Brain microvascular endothelial cell (primary cell): ENCODE results near the gene MARCHF6.

ENCODE experiments used
- DNase-seq: peaks from one replicate; pipeline ENCODE4 v3.0.0-alpha.2; 2020
- H3K27ac ChIP-seq: fragments of 250-450 bp; sonication (Bioruptor Pico); 2 replicates; pipeline ENCODE4 v1.5.1; 2020; ENCODE audit warnings: mild to moderate bottlenecking, moderate library complexity
- H3K27me3 ChIP-seq: fragments of 250-450 bp; sonication (Bioruptor Pico); replicated peaks from 2 replicates; pipeline ENCODE4 v1.5.1; 2020; ENCODE audit warnings: mild to moderate bottlenecking
- H3K36me3 ChIP-seq: fragments of 250-450 bp; sonication (Bioruptor Pico); replicated peaks from 2 replicates; pipeline ENCODE4 v1.5.1; 2020; ENCODE audit warnings: mild to moderate bottlenecking
- H3K4me3 ChIP-seq: 2 replicates; pipeline ENCODE4 v1.5.1; 2011; ENCODE audit warnings: low read depth, mild to moderate bottlenecking, control low read depth, low read length, moderate library complexity
- in situ Hi-C: cut with HindIII; loops from 2 replicates; pipeline ENCODE4 v1.10.0; 2017; ENCODE audit warnings: low sequenced_read_pairs, low pct_ligation_motif_present
- TF ChIP-seq, protein P1 (sequence below): IDR thresholded peaks from 2 replicates; pipeline ENCODE4 v1.5.1; 2011; ENCODE audit warnings: low read depth, mild to moderate bottlenecking, moderate library complexity, low read length, control low read depth, inconsistent platforms; ENCODE audit errors: missing control alignments

The MARCHF6 gene

GRCh38 chr5:10351919-10352318 is 1.6 kb upstream of the MARCHF6 start:
- no peak overlapping the region for H3K4me3 ChIP-seq
- TF ChIP-seq, protein P1, sequence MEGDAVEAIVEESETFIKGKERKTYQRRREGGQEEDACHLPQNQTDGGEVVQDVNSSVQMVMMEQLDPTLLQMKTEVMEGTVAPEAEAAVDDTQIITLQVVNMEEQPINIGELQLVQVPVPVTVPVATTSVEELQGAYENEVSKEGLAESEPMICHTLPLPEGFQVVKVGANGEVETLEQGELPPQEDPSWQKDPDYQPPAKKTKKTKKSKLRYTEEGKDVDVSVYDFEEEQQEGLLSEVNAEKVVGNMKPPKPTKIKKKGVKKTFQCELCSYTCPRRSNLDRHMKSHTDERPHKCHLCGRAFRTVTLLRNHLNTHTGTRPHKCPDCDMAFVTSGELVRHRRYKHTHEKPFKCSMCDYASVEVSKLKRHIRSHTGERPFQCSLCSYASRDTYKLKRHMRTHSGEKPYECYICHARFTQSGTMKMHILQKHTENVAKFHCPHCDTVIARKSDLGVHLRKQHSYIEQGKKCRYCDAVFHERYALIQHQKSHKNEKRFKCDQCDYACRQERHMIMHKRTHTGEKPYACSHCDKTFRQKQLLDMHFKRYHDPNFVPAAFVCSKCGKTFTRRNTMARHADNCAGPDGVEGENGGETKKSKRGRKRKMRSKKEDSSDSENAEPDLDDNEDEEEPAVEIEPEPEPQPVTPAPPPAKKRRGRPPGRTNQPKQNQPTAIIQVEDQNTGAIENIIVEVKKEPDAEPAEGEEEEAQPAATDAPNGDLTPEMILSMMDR: no peak
- no peak for DNase-seq
- no peaks in the 10 kb centered on the region for H3K27me3 ChIP-seq
- H3K27ac ChIP-seq: no peak overlapping the region
- in situ Hi-C loops: no loop called here
- H3K36me3 ChIP-seq: no peaks in the 10 kb centered on the region

GRCh38 chr5:10352430-10353240 is 860 bp upstream of the MARCHF6 start:
- no peaks in the 10 kb centered on the region for H3K36me3 ChIP-seq
- TF ChIP-seq, protein P1: no peak
- in situ Hi-C loops: no loop called here
- DNase-seq: peak; percentile 36
- H3K4me3 ChIP-seq: peak overlapping the region; percentile 84
- no peaks in the 10 kb centered on the region for H3K27me3 ChIP-seq
- H3K27ac ChIP-seq: peak overlapping the region; percentile 93

DNA sequence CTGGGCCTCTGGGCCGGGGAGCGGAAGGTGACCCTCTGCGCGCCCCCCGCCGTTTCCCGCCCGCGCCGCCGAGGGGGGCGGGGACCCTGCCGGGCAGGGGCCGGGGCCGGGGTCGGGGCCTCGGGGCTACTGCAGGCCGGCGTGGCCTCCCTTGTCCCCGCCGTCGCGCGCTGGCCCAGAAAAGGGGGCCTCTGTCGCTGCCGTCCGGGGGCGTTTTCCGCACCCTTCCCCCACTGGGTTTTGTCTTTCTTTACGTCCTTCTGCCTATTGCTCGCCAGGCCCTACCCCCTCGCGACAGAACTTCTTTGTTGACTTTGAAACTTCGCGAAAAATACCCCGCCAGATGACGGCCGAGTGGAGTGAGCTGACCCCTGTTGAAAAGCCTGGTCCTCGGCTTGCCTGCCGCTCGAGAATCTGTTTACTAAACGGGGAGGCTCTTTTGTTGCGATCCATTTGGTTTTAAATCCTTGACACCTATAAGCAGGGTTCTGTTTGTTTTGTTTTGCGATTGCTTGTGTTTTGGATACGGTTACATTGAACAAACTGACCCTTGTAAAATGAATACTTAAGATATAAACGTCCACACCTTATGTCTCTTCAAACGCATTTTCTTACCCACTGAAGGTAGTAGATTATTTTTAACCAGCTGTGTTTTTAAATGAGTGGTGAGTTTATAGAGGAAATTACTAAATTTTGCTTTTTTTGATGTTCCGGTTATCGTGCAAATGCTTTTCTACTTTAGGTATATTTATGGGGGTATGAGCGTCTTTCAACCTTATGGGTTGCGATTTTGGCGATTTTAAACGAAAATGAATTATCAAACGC is 765 bp downstream of the MARCHF6 start:
- no peaks in the 10 kb centered on the region for H3K36me3 ChIP-seq
- in situ Hi-C loops: no loop called here
- TF ChIP-seq, protein P1: peak; percentile 5
- no peaks in the 10 kb centered on the region for H3K27me3 ChIP-seq
- peak overlapping the region; percentile 93 for H3K27ac ChIP-seq
- H3K4me3 ChIP-seq: peak overlapping the region; percentile 84
- peak; percentile 41 for DNase-seq

GRCh38 chr5:10355071-10355889 is 1.8 kb downstream of the MARCHF6 start:
- peak; percentile 19 for DNase-seq
- Histone ChIP-seq H3K27me3 (no peaks in the 10 kb centered on the region), H3K27ac (peak overlapping the region; percentile 93), H3K4me3 (peak overlapping the region; percentile 84), H3K36me3 (no peaks in the 10 kb centered on the region)
- TF ChIP-seq, protein P1: no peak
- in situ Hi-C loops: no loop called here

DNA sequence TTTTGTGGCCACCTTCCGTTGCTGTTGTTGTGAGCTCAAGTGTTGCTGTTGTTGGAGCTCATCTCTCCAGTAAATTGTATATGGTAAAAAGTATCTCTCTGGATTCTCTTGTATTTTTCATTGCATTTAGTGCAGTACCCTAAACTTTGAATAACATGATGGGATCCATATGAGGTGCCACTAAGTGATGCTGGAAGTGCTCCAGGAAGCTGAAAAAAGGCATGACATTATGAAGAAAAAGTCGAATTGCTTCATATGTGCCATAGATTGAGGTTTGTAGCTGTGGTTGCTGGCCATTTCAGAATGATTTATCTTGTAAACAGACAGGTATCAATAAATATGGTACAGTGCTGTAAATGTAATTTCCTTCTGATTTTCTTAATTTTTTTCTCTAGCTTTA is 5.5 kb downstream of the MARCHF6 start:
- no peaks in the 10 kb centered on the region for H3K36me3 ChIP-seq
- no peak overlapping the region for H3K4me3 ChIP-seq
- TF ChIP-seq, protein P1: no peak
- no peaks in the 10 kb centered on the region for H3K27me3 ChIP-seq
- no peak for DNase-seq
- in situ Hi-C loops: no loop called here
- no peak overlapping the region for H3K27ac ChIP-seq
